Measurements from ENCODE around the gene ADPRHL1.

- TF ChIP-seq CTCF (optimal IDR thresholded peaks at IDR 0.05 in 1 of 3, IDR thresholded peaks at IDR 0.05 in 1 of 3, conservative IDR thresholded peaks at IDR 0.05 in 1 of 3; ENCODE audit: extremely low read depth in 1 of 3, insufficient read depth in 2 of 3, low read length in 3 of 3) = no peak
- TF ChIP-seq EZH2 (IDR thresholded peaks at IDR 0.05; ENCODE audit: low read length) = no peak
Measured at GRCh38 chr13:113405481-113406300, 47.6 kb downstream of the ADPRHL1 start.

Measured in keratinocyte (primary cell).